Osteoblast (primary cell): ENCODE data around the gene ASB11. TPM values are rescaled to one million over a fixed set of nuclear protein-coding genes. Genes with fewer than 3 reads are reported as not detected.

Experiments used
- DNase-seq: peaks from one replicate; pipeline ENCODE4 v3.0.0; 2011; ENCODE audit warnings: low spot score, mixed read lengths; ENCODE audit not compliant: insufficient read length; ENCODE audit errors: missing footprints
- H2AFZ ChIP-seq: 2 replicates; pipeline ENCODE4 v1.6.0; 2011; ENCODE audit warnings: mild to moderate bottlenecking, low read length
- H3K27ac ChIP-seq: 2 replicates; pipeline ENCODE4 v1.5.1; 2011; ENCODE audit warnings: mild to moderate bottlenecking, low read depth, low read length, moderate library complexity
- H3K27me3 ChIP-seq: 2 replicates; pipeline ENCODE4 v1.6.0; 2012; ENCODE audit warnings: mild to moderate bottlenecking, control low read depth, inconsistent platforms, low read length, moderate library complexity; ENCODE audit not compliant: insufficient read depth
- H3K36me3 ChIP-seq: 2 replicates; pipeline ENCODE4 v1.5.1; 2011; ENCODE audit warnings: mild to moderate bottlenecking, low read length, control low read depth, moderate library complexity; ENCODE audit not compliant: insufficient read depth
- H3K4me1 ChIP-seq: 2 replicates; pipeline ENCODE4 v1.5.1; 2011; ENCODE audit warnings: mild to moderate bottlenecking, low read length, control low read depth, moderate library complexity; ENCODE audit not compliant: insufficient read depth
- H3K4me2 ChIP-seq: 2 replicates; pipeline ENCODE4 v1.6.0; 2011; ENCODE audit warnings: mild to moderate bottlenecking, low read length; ENCODE audit not compliant: insufficient read depth
- H3K4me3 ChIP-seq: fragments of 200-600 bp; sonication (generic); 3 replicates; pipeline ENCODE4 v1.5.1; 2012; ENCODE audit warnings: mild to moderate bottlenecking, low read length, inconsistent platforms; ENCODE audit not compliant: insufficient read depth
- H3K79me2 ChIP-seq: 2 replicates; pipeline ENCODE4 v1.6.0; 2012; ENCODE audit warnings: mild to moderate bottlenecking, low read length, control low read depth, inconsistent platforms; ENCODE audit not compliant: insufficient read depth
- H3K9me3 ChIP-seq: 2 replicates; pipeline ENCODE4 v1.5.1; 2011; ENCODE audit warnings: low read depth, low read length, control low read depth
- H4K20me1 ChIP-seq: 2 replicates; pipeline ENCODE4 v1.6.0; 2012; ENCODE audit warnings: mild to moderate bottlenecking, low read length, control low read depth; ENCODE audit not compliant: insufficient read depth
- total RNA-seq: library from RNA; depleted of rRNA; stranded (reverse); fragments of >200 nt; gene quantifications from 2 replicates; pipeline ENCODE4 v1.2.3, GENCODE V29; 2012
- TF ChIP-seq, protein P1 (sequence below): IDR thresholded peaks from 2 replicates; pipeline ENCODE4 v1.5.1; 2011; ENCODE audit warnings: mild to moderate bottlenecking, low read depth, low read length, moderate library complexity; ENCODE audit errors: extremely low read depth

The ASB11 gene
- total RNA-seq, 1 donor, result not detected

GRCh38 chrX:15271757-15272156 lies 43.7 kb downstream of the ASB11 start:
- H3K4me2 ChIP-seq, result no peak overlapping the region
- no peaks in the 10 kb centered on the region for H3K36me3 ChIP-seq
- H4K20me1 ChIP-seq, result no peaks in the 10 kb centered on the region
- H3K9me3 ChIP-seq, result no peaks in the 10 kb centered on the region
- no peak for DNase-seq
- no peak overlapping the region for H2AFZ ChIP-seq
- H3K27ac ChIP-seq, result no peak overlapping the region
- H3K4me3 ChIP-seq, result no peak overlapping the region
- no peaks in the 10 kb centered on the region for H3K27me3 ChIP-seq
- TF ChIP-seq, protein P1, sequence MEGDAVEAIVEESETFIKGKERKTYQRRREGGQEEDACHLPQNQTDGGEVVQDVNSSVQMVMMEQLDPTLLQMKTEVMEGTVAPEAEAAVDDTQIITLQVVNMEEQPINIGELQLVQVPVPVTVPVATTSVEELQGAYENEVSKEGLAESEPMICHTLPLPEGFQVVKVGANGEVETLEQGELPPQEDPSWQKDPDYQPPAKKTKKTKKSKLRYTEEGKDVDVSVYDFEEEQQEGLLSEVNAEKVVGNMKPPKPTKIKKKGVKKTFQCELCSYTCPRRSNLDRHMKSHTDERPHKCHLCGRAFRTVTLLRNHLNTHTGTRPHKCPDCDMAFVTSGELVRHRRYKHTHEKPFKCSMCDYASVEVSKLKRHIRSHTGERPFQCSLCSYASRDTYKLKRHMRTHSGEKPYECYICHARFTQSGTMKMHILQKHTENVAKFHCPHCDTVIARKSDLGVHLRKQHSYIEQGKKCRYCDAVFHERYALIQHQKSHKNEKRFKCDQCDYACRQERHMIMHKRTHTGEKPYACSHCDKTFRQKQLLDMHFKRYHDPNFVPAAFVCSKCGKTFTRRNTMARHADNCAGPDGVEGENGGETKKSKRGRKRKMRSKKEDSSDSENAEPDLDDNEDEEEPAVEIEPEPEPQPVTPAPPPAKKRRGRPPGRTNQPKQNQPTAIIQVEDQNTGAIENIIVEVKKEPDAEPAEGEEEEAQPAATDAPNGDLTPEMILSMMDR, result no peak
- H3K79me2 ChIP-seq, result no peaks in the 10 kb centered on the region
- H3K4me1 ChIP-seq, result no peaks in the 10 kb centered on the region

GRCh38 chrX:15269618-15270521 lies 45.6 kb downstream of the ASB11 start, which contains the start of gene ASB9:
Gene ASB9 (minus strand): TSS chrX:15270083. CDS start chrX:15269874, 209 bp downstream.
- H3K27ac ChIP-seq, result no peak within 1 kb of the TSS
- no peaks in the 10 kb centered on the region for H3K9me3 ChIP-seq
- H3K4me1 ChIP-seq, result no peaks in the 10 kb centered on the region
- peak within 1 kb of the TSS; percentile 48 for H3K4me3 ChIP-seq
- TF ChIP-seq, protein P1, result no peak
- peak within 1 kb of the TSS; percentile 51 for H3K4me2 ChIP-seq
- H3K27me3 ChIP-seq, result no peaks in the 10 kb centered on the region
- H3K79me2 ChIP-seq, result no peaks in the 10 kb centered on the region
- DNase-seq, result peak; percentile 77
- no peaks in the 10 kb centered on the region for H4K20me1 ChIP-seq
- H2AFZ ChIP-seq, result peak within 1 kb of the TSS; percentile 72
- H3K36me3 ChIP-seq, result no peaks in the 10 kb centered on the region

GRCh38 chrX:15269120-15269519 lies 46.3 kb downstream of the ASB11 start:
- no peak overlapping the region for H3K27ac ChIP-seq
- no peaks in the 10 kb centered on the region for H3K4me1 ChIP-seq
- DNase-seq, result no peak
- no peaks in the 10 kb centered on the region for H3K9me3 ChIP-seq
- no peak overlapping the region for H3K4me3 ChIP-seq
- H2AFZ ChIP-seq, result no peak overlapping the region
- H3K36me3 ChIP-seq, result no peaks in the 10 kb centered on the region
- no peaks in the 10 kb centered on the region for H3K79me2 ChIP-seq
- no peaks in the 10 kb centered on the region for H3K27me3 ChIP-seq
- no peaks in the 10 kb centered on the region for H4K20me1 ChIP-seq
- no peak overlapping the region for H3K4me2 ChIP-seq
- TF ChIP-seq, protein P1, result no peak

GRCh38 chrX:15254852-15255251 lies 60.6 kb downstream of the ASB11 start:
- no peak for DNase-seq
- TF ChIP-seq, protein P1, result no peak
- H3K27ac ChIP-seq, result no peak overlapping the region
- no peaks in the 10 kb centered on the region for H3K36me3 ChIP-seq
- no peaks in the 10 kb centered on the region for H3K79me2 ChIP-seq
- no peak overlapping the region for H2AFZ ChIP-seq
- no peak overlapping the region for H3K4me2 ChIP-seq
- H3K4me1 ChIP-seq, result no peaks in the 10 kb centered on the region
- no peaks in the 10 kb centered on the region for H3K9me3 ChIP-seq
- H3K27me3 ChIP-seq, result no peaks in the 10 kb centered on the region
- H3K4me3 ChIP-seq, result no peak overlapping the region
- no peaks in the 10 kb centered on the region for H4K20me1 ChIP-seq
